Measurements from ENCODE around the gene CNDP1.

CNDP1 gene

DNA sequence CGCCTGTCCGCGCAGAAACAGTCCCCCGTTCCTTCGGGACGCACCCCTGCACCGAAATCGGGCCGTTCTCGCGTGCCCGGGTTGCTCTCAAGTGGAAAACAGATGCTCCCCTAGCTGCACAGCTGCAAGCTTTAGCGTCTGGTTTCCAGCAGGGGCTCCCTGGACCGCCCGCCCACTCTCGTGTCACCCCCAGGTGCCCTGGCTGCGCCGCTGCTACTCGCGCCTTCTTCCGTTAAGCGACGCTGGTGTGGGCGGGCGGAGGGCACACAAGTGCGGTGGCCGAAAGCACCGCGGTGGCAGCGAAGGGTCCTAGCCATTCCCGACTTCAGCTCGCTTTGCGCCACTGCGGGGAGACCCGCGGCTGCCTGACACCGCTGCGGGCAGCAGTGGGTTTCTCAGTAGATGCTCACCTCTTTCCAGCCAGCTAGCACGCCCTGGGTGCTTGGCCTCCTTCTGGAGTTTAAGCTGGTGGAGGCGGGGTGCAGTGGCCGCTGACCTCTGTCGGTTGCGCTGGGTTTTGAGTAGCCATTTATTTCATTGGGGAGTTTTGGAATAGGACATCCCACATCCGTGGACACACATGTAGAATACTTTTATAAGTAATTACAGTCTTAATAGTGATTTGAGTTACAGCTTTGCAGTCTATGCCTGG is 64.2 kb downstream of the CNDP1 start:
- peak; percentile 73 for ATAC-seq
- DNase-seq (ENCODE audit: low spot score in 2 of 2), result peak; percentile 54 to 89
- Mint-ChIP-seq H3K27ac (peak overlapping the region; percentile 96), H3K36me3 (peaks cover 52% of the 10 kb centered on the region), H3K9me3 (no peaks in the 10 kb centered on the region), H3K4me3 (peak overlapping the region; percentile 98), H3K4me1 (peaks cover 59% of the 10 kb centered on the region)

DNA sequence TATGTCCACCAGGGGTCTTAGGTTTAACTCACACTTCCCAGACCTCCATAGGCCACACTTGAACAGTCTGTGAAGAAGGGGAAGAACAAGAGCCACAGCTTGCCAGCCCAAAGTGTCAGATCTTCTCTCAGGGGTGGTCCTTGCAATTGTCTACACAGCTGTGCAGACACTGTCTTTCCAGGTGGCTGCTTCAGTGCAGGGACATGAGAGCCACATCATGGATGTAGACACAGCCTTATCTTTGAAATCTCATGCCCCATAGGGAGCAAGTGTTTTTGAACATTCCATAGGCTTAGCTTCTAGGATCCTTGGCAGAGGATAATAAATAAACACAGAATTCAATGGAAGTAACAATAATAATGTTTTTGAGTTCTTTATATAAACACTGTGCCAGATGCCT is 70.1 kb downstream of the CNDP1 start:
- ATAC-seq, result no peak
- H3K9me3 Mint-ChIP-seq, result no peaks in the 10 kb centered on the region
- DNase-seq (ENCODE audit: low spot score in 2 of 2), result no peak
- H3K4me3 Mint-ChIP-seq, result no peak overlapping the region
- H3K27ac Mint-ChIP-seq, result no peak overlapping the region
- H3K4me1 Mint-ChIP-seq, result peaks cover 47% of the 10 kb centered on the region
- peaks cover 6% of the 10 kb centered on the region for H3K36me3 Mint-ChIP-seq

DNA sequence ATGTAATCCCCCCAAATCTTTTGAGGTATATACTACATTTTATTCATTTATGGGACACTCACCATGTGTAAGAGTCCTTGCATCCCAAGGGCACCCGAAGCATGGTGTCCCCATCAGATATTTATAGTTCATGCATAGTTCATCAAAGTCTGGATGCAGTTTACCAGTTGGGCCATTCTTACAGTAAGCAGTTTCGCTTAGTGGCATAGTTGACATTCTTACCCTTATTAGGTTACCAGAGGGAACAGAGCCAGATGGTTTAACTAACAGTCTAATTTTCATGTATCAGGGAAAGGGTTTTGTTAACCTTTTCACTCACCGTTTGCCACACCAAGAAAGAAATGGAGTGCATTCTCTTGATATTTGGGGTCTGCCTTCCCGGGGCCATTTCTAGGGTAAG is 70.5 kb downstream of the CNDP1 start:
- H3K4me1 Mint-ChIP-seq, result peaks cover 45% of the 10 kb centered on the region
- DNase-seq (ENCODE audit: low spot score in 2 of 2) (no peak), ATAC-seq (no peak)
- no peak overlapping the region for H3K27ac Mint-ChIP-seq
- no peak overlapping the region for H3K4me3 Mint-ChIP-seq
- H3K36me3 Mint-ChIP-seq, result peaks cover 6% of the 10 kb centered on the region
- H3K9me3 Mint-ChIP-seq, result no peaks in the 10 kb centered on the region

DNA sequence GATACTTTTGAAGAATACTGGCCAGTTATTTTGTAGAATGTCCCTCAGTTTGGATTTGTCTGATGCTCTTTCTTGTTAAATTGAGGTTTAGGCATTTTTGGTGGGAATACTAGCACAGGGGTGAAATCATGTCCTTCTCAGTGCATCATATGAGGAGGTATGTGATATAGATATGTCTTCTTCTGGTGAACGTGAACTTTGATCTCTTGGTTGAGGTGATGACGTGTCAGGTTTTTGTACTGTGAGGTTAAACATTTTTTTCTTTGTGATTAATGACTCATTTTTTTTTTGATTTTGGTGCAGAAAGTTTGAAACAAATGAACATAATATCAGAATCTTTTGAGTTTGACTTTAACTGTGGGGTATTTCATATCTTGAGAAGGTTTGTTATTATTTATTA is 74.4 kb downstream of the CNDP1 start:
- no peaks in the 10 kb centered on the region for H3K36me3 Mint-ChIP-seq
- DNase-seq (ENCODE audit: low spot score in 2 of 2) (no peak), ATAC-seq (no peak)
- H3K4me1 Mint-ChIP-seq, result peaks cover 23% of the 10 kb centered on the region
- no peaks in the 10 kb centered on the region for H3K9me3 Mint-ChIP-seq
- H3K4me3 Mint-ChIP-seq, result no peak overlapping the region
- H3K27ac Mint-ChIP-seq, result no peak overlapping the region

DNA sequence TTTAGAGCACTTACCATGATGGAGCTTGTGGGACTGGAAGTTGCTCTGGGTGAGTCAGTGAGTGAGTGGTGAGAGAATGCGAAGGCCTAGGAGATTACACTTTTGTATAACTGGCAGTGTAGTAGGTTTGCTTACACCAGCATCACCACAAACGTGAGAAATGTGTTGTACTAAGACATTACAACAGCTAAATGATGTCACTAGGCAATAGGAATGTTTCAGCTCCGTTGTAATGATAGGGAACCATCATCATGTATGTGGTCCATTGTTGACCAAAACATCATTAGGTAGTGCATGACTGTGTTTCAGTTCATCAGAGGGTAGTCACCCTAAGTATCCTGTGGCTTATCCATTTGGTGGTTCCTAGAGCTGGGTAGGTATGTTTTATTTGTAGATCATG is 75.2 kb downstream of the CNDP1 start:
- DNase-seq (ENCODE audit: low spot score in 2 of 2) (no peak), ATAC-seq (peak; percentile 93)
- Mint-ChIP-seq H3K4me3 (no peak overlapping the region), H3K27ac (peak overlapping the region; percentile 27), H3K4me1 (peaks cover 16% of the 10 kb centered on the region), H3K36me3 (no peaks in the 10 kb centered on the region), H3K9me3 (no peaks in the 10 kb centered on the region)

DNA sequence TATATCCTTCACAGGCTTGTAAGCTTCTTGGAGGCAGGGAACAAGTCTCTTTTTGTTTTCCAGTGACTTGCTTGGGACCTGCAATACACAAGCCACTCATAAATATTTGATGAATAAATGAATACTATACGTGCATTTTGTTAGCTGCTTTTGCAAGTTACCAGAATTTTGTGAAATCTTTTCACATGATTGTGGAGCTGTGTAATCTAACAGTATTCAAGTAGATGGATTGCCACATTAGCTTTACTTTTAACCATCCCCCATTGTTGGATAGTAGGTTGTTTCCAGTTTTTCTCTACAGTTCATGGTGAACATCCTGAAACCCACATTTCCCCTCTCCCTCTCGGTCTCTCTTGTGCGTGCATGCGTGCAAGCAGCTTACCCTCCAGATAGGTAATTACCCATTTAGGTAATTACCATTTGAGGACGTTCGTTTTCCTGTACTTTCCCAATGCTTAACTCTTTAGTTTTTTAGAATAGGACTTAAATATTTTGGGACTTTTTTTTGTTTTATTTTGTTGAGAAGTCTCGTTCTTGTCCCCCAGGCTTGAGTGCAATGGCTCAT is 75.8 kb downstream of the CNDP1 start:
- DNase-seq (ENCODE audit: low spot score in 2 of 2), result no peak
- H3K4me3 Mint-ChIP-seq, result no peak overlapping the region
- H3K9me3 Mint-ChIP-seq, result no peaks in the 10 kb centered on the region
- ATAC-seq, result no peak
- H3K36me3 Mint-ChIP-seq, result no peaks in the 10 kb centered on the region
- peaks cover 16% of the 10 kb centered on the region for H3K4me1 Mint-ChIP-seq
- no peak overlapping the region for H3K27ac Mint-ChIP-seq

DNA sequence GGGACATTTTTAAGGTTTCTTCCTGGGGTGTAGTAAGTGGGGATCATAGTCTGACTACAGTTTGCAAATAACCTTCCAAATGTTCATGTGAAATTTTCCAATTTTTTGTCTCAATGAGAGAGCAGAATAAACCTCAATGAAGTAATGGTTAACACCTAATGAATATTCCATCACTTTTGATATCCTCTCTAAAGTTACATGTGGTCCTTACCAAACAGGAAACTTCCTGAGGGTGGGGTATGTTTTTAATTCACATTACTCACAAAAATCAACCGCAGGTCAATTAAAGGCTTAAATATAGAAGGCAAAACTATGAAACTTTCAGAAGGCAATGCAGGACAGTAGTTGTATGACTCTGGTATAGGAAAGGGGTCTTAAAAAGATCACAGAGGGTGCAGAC is 76.6 kb downstream of the CNDP1 start:
- DNase-seq (ENCODE audit: low spot score in 2 of 2), result no peak
- Mint-ChIP-seq H3K4me1 (peaks cover 16% of the 10 kb centered on the region), H3K36me3 (no peaks in the 10 kb centered on the region), H3K9me3 (no peaks in the 10 kb centered on the region), H3K4me3 (no peak overlapping the region), H3K27ac (no peak overlapping the region)
- no peak for ATAC-seq

DNA sequence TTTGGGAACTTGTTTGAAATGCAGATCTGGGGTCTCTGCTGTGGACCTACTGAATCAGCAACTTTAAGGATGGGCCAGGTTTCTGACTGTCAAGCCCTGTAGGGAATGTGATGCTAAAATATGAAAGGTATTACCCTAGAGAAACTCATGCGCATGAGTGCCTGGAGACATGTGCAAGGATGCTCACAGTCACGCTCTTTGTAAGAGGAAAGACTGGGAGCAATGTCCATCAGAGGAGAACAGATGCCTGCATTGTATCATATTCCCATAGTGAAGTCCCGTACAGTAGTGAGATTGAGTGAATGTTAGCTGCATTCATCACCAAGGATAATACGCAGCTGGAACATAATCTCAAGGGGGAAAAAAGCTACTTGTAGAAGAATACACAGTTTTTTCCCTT is 77.5 kb downstream of the CNDP1 start:
- H3K27ac Mint-ChIP-seq, result no peak overlapping the region
- no peaks in the 10 kb centered on the region for H3K36me3 Mint-ChIP-seq
- ATAC-seq, result no peak
- peaks cover 16% of the 10 kb centered on the region for H3K4me1 Mint-ChIP-seq
- no peak for DNase-seq (ENCODE audit: low spot score in 2 of 2)
- H3K4me3 Mint-ChIP-seq, result no peak overlapping the region
- no peaks in the 10 kb centered on the region for H3K9me3 Mint-ChIP-seq

DNA sequence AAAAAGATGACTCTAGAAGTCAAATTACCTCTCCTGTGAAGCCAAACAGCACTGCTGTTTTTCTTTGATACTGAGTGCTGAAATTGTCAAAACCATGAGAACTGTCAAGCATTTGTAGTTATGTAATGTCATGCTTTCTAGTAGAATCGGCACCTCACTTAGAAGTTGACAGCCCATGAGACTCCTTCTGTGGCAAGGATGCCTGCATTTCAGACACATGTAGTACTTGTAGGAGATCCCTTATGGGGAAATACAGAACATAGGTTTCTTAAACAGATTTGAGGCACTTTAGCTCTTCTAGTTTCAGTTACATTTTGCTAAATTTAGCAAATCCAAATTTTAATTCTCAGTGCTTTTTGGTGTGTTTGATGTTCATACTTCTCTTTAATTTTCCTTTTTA is 79.1 kb downstream of the CNDP1 start:
- no peak for ATAC-seq
- peaks cover 14% of the 10 kb centered on the region for H3K4me1 Mint-ChIP-seq
- H3K27ac Mint-ChIP-seq, result no peak overlapping the region

DNA sequence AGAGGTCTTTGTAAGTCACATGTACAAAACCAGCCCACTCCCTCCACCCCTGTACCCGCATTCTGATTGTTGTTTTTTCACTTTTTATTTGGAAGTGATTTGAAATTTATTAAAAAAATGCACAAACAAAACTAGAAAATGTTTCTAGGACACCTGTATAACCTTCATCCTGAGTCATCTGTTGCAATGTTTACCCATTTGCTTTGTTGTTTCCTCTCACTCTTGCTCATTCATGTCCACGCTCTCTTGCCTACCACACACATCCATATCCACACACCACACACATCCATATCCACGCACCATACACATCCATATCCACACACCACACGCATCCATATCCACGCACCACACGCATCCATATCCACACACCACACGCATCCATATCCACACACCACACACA is 82.2 kb downstream of the CNDP1 start:
- H3K36me3 Mint-ChIP-seq, result no peaks in the 10 kb centered on the region
- no peaks in the 10 kb centered on the region for H3K9me3 Mint-ChIP-seq
- ATAC-seq (no peak), DNase-seq (ENCODE audit: low spot score in 2 of 2) (no peak)
- H3K4me1 Mint-ChIP-seq, result peaks cover 6% of the 10 kb centered on the region
- H3K4me3 Mint-ChIP-seq, result no peak overlapping the region
- no peak overlapping the region for H3K27ac Mint-ChIP-seq

More for the DNA sequence above, 79.1 kb downstream of the CNDP1 start:
- Mint-ChIP-seq H3K4me3 (no peak overlapping the region), H3K9me3 (no peaks in the 10 kb centered on the region), H3K36me3 (no peaks in the 10 kb centered on the region)
- DNase-seq (ENCODE audit: low spot score in 2 of 2), result no peak

DNA sequence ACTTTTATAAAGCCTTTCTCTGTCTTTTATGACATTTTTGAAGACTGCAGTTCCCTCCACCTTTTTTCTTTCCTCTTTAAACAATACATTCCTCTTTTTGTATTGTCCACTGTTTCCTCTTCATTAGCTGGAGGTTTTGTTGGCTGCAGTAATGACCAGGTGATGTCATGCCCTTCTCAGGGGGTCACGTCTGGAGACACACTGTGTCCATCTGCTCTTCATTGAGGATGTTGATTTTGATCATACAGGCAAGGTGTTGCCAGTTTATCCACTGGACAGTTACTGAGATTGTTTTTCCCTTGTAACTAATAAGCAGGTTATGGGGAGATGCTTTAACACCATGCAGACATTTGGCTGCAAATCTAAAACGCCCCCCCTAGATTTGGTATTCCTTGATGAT is 83.2 kb downstream of the CNDP1 start:
- Mint-ChIP-seq H3K4me1 (peaks cover 4% of the 10 kb centered on the region), H3K36me3 (no peaks in the 10 kb centered on the region), H3K9me3 (no peaks in the 10 kb centered on the region), H3K4me3 (no peak overlapping the region), H3K27ac (no peak overlapping the region)
- no peak for DNase-seq (ENCODE audit: low spot score in 2 of 2)
- no peak for ATAC-seq

DNA sequence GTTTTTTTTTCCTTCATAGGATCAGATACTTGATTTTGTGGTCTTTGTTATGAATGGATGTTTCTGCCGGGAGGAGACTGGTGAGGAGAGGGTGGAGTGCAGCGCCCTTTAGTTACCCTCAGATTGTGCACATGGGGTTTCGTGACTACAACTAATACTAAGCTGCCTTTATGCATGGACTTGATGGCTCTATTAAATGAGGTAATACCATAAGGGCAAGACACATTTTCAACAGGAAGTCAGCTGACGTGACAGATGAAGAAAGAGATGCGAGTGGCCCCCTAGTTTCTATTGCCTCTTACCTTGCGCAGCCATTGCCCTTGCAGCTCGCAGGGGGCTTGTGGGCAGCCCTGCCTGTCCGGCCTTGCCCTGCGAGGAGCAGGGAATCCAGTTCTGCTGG is 87.8 kb downstream of the CNDP1 start:
- ATAC-seq (no peak), DNase-seq (ENCODE audit: low spot score in 2 of 2) (no peak)
- no peaks in the 10 kb centered on the region for H3K36me3 Mint-ChIP-seq
- peaks cover 6% of the 10 kb centered on the region for H3K4me1 Mint-ChIP-seq
- no peak overlapping the region for H3K4me3 Mint-ChIP-seq
- no peaks in the 10 kb centered on the region for H3K9me3 Mint-ChIP-seq
- H3K27ac Mint-ChIP-seq, result no peak overlapping the region

DNA sequence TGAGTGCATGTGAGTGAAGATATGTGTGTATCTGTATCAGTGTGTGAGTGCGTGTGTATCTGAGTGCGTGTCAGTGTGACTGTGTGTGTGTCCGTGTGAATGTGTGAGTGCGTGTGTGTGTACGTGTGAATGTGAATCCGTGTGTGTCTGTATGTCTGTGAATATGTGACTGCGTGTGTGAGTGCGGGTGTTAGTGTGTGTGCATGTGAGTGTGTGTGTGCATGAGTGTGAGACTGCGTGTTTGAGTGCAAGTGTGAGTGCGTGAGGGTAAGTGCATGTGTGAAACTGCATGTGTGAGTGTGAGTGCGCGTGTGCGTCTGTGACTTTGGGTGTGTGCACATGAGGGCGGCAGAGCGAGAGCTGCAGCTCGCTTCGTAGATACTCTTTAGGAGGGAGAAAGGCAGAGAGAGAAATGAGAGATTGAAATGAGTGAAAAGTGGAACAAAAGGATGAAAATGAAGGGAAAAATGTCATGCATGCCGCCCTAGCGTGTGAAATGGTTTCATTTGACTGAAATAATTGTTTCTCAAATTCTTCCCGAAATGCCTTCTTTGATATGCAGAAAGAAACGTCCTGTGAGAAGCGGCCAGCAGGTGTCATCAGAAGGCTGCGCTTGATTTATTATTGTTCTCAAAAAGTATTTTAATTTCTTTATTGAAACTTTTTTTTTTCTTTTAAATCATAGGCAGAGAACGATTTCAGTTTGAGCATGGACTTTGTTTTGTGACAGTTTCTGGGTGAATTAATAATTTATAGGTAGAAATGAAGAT is 88.9 kb downstream of the CNDP1 start:
- DNase-seq (ENCODE audit: low spot score in 2 of 2) (no peak), ATAC-seq (no peak)
- Mint-ChIP-seq H3K4me3 (no peak overlapping the region), H3K36me3 (no peaks in the 10 kb centered on the region), H3K9me3 (no peaks in the 10 kb centered on the region), H3K4me1 (peaks cover 15% of the 10 kb centered on the region), H3K27ac (no peak overlapping the region)

DNA sequence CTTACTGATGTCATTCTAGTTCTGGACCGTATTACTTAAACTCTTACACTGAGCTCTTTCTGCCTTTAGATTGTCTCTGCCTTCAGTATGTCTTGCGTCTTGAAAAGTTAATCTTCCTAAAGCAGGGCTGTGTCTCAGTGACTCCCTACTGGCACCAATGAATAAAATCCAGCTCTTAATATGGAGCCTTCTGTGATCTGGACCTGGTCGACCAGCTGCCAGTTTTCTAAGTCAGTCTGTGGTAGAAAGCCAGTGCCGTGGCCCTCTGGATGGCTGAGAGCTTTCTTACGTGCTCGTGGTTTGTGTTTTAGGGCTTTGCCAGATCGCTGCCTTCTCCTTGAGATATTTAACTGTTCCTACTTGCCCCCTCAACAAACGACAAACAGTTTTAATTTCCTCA is 90.2 kb downstream of the CNDP1 start:
- H3K27ac Mint-ChIP-seq, result no peak overlapping the region
- DNase-seq (ENCODE audit: low spot score in 2 of 2) (no peak), ATAC-seq (no peak)
- peaks cover 15% of the 10 kb centered on the region for H3K4me1 Mint-ChIP-seq
- H3K9me3 Mint-ChIP-seq, result no peaks in the 10 kb centered on the region
- H3K36me3 Mint-ChIP-seq, result no peaks in the 10 kb centered on the region
- H3K4me3 Mint-ChIP-seq, result no peak overlapping the region

DNA sequence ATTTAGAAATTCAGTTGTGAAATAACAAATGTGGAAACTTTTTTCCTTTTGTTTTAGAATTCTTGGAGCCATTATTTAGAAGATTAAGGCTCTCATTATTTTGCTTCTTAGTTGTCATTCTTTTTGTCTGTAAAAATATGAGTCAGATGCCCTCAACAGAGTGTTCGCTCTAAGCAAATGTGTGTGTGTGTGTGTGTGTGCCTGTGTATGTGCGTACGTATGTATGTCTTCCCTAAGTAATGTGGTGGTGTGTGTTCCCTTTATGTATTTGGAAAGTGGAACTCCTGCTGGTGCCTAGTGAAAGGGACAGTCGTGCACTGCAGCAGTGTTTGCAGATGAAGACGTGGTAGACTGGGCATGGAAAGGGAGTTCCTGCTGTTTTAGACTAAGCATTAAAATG is 90.9 kb downstream of the CNDP1 start:
- no peak overlapping the region for H3K4me3 Mint-ChIP-seq
- no peak overlapping the region for H3K27ac Mint-ChIP-seq
- no peak for ATAC-seq
- no peak for DNase-seq (ENCODE audit: low spot score in 2 of 2)
- no peaks in the 10 kb centered on the region for H3K36me3 Mint-ChIP-seq
- no peaks in the 10 kb centered on the region for H3K9me3 Mint-ChIP-seq
- peaks cover 15% of the 10 kb centered on the region for H3K4me1 Mint-ChIP-seq
